ENCODE measurements around the gene PDE6H.

GRCh38 chr12:14930299-14930698, 42.5 kb upstream of the PDE6H start:
- peak in 4 of 6 experiments; percentile 13 to 49 (median 38) for TF ChIP-seq CTCF (IDR thresholded peaks at IDR 0.05)
- no peak for TF ChIP-seq POLR2A (IDR thresholded peaks at IDR 0.05)
